Measurements from ENCODE around the gene ZNF618.

The ZNF618 gene

GRCh38 chr9:113953531-113953930 lies 77.4 kb downstream of the ZNF618 start:
- Histone ChIP-seq H3K9ac (ENCODE audit: low read length) (no peak overlapping the region), H3K36me3 (ENCODE audit: control insufficient read depth, low read depth, low read length) (no peaks in the 10 kb centered on the region), H3K4me3 (ENCODE audit: low read length) (no peak overlapping the region), H3K9me3 (ENCODE audit: control insufficient read depth, low read depth, low read length) (no peaks in the 10 kb centered on the region), H3K27ac (ENCODE audit: low read length) (no peak overlapping the region), H3K27me3 (ENCODE audit: control insufficient read depth, insufficient read depth, low read length) (no peaks in the 10 kb centered on the region), H3K4me1 (ENCODE audit: control insufficient read depth, low read depth, low read length) (no peaks in the 10 kb centered on the region)

- no peaks in the 10 kb centered on the region for H3K9me3 ChIP-seq (ENCODE audit: control insufficient read depth, low read depth, low read length)
- H3K36me3 ChIP-seq (ENCODE audit: control insufficient read depth, low read depth, low read length), result no peaks in the 10 kb centered on the region
- no peak overlapping the region for H3K9ac ChIP-seq (ENCODE audit: low read length)
- no peak overlapping the region for H3K4me3 ChIP-seq (ENCODE audit: low read length)
- no peak overlapping the region for H3K27ac ChIP-seq (ENCODE audit: low read length)
- no peaks in the 10 kb centered on the region for H3K4me1 ChIP-seq (ENCODE audit: control insufficient read depth, low read depth, low read length)
- no peaks in the 10 kb centered on the region for H3K27me3 ChIP-seq (ENCODE audit: control insufficient read depth, insufficient read depth, low read length)
These were observed 78.5 kb downstream of the ZNF618 start for GRCh38 chr9:113954591-113954990.

DNA sequence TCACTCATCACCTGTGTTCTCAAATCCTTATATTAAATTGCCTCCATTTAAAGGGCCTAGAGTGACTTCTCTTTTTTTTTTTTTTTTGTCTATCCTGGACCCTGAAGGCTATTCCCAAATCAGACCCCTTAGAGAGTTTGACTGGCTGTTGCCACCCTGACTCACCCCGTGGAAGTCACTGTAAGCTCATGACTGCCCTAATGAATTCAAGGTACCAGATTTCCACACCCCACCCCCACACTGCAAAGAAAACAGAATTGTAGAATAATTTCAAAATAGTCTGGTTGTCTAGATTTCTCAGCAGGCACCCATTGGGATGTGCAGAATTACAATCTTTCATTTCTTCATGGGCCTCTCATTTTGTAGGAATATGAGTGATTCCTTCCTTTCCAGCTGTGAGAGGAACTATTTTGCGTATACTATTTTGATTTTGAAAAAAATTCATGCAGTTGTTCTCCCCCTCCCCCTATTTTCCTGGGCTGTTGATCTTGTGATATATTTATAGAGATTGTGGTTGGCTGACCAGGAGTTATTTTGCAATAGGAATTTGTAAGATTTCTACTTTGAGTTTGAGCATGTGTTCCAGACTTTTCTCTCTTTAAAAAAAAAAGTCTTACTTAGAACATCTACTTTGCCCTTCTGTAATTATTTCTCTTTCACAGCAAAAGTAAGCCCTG lies 79.1 kb downstream of the ZNF618 start:
- Histone ChIP-seq H3K36me3 (ENCODE audit: control insufficient read depth, low read depth, low read length) (no peaks in the 10 kb centered on the region), H3K4me1 (ENCODE audit: control insufficient read depth, low read depth, low read length) (no peaks in the 10 kb centered on the region), H3K27ac (ENCODE audit: low read length) (no peak overlapping the region), H3K9me3 (ENCODE audit: control insufficient read depth, low read depth, low read length) (no peaks in the 10 kb centered on the region), H3K4me3 (ENCODE audit: low read length) (no peak overlapping the region), H3K9ac (ENCODE audit: low read length) (no peak overlapping the region), H3K27me3 (ENCODE audit: control insufficient read depth, insufficient read depth, low read length) (no peaks in the 10 kb centered on the region)

DNA sequence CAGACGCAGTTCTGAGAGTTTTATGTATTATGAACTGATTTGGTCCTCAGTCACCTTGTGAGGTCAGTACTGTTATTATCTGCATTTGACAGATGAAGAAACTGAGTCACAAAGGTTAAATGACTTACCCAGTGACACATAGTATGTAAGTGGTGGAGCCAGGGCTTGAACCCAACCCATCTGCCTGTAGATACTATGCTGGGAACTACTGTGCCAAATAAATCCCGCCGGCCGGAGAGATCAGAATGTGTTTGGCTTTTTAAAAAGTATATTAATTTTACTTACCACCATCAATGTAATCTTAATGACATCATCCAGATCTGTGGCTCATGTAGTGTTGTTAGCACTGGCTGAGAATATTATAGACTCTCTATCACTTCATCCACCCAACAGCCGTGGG lies 80.8 kb downstream of the ZNF618 start:
- Histone ChIP-seq H3K9ac (ENCODE audit: low read length) (no peak overlapping the region), H3K9me3 (ENCODE audit: control insufficient read depth, low read depth, low read length) (no peaks in the 10 kb centered on the region), H3K27me3 (ENCODE audit: control insufficient read depth, insufficient read depth, low read length) (no peaks in the 10 kb centered on the region), H3K36me3 (ENCODE audit: control insufficient read depth, low read depth, low read length) (no peaks in the 10 kb centered on the region), H3K4me3 (ENCODE audit: low read length) (no peak overlapping the region), H3K4me1 (ENCODE audit: control insufficient read depth, low read depth, low read length) (no peaks in the 10 kb centered on the region), H3K27ac (ENCODE audit: low read length) (no peak overlapping the region)

DNA sequence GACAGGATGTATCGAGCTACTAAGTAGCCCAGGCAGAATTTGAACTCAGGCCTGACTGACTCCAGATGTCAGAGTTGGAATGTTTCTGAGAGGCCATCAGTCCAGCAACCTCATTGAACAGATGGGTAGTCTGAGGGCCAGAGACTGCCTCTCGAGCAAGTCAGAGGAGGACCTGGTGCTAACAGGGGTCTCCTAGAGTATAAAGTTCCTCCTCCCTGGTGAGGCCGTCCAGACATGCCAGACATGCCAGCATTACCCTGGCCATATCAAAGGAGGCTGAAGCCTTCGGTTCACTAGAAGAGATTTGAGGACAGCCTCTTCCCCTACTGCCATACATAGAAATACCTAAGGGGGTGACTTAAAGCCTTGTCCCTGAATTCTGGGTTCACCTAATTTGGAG lies 81.2 kb downstream of the ZNF618 start:
- Histone ChIP-seq H3K4me1 (ENCODE audit: control insufficient read depth, low read depth, low read length) (no peaks in the 10 kb centered on the region), H3K4me3 (ENCODE audit: low read length) (no peak overlapping the region), H3K27me3 (ENCODE audit: control insufficient read depth, insufficient read depth, low read length) (no peaks in the 10 kb centered on the region), H3K27ac (ENCODE audit: low read length) (no peak overlapping the region), H3K9me3 (ENCODE audit: control insufficient read depth, low read depth, low read length) (no peaks in the 10 kb centered on the region), H3K9ac (ENCODE audit: low read length) (no peak overlapping the region), H3K36me3 (ENCODE audit: control insufficient read depth, low read depth, low read length) (no peaks in the 10 kb centered on the region)

DNA sequence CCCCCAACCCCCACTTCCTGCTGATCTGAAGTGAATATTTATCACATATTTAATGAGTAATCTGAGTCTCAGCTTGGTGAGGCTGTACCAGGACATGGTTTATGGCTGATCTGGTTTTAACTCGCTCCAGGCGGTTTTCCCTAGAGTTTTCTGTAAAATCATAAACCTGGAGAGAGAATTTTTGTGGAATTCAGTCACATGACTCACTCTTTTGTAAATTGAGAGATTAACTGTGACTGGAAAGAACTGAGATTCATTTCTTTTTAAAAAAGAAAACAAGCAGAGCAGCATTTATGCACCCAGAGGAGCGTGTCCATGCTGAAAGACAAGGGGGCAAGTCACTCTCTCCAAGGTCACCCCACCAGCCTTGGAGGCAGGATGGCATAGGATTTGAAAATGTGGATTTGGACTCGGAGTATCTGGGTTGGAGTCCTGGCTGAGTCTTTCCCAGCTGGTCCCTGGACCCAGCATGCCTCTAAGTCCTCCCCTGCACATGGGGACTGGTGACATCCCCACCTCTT lies 81.8 kb downstream of the ZNF618 start:
- no peaks in the 10 kb centered on the region for H3K9me3 ChIP-seq (ENCODE audit: control insufficient read depth, low read depth, low read length)
- H3K4me1 ChIP-seq (ENCODE audit: control insufficient read depth, low read depth, low read length), result no peaks in the 10 kb centered on the region
- no peak overlapping the region for H3K27ac ChIP-seq (ENCODE audit: low read length)
- no peaks in the 10 kb centered on the region for H3K27me3 ChIP-seq (ENCODE audit: control insufficient read depth, insufficient read depth, low read length)
- no peak overlapping the region for H3K9ac ChIP-seq (ENCODE audit: low read length)
- H3K4me3 ChIP-seq (ENCODE audit: low read length), result no peak overlapping the region
- H3K36me3 ChIP-seq (ENCODE audit: control insufficient read depth, low read depth, low read length), result no peaks in the 10 kb centered on the region

DNA sequence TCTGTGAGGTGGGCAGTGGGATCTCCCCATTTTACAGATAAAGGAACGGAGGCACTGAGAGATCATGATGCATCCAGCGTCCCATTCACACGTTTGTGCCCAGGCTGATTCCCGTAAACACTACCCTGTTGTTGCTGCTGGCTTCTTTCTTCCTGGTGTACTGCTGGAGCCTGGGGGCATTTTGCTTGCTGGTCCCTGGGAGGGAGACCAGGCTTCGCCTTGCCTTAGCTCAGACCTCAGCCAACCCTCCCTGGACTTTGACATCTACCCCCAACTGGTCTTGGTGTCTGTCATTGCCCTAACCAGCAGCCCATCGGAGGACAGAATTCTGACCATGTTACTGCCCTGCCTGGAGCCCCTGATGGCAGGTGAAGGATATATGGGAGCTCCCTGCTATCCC lies 82.4 kb downstream of the ZNF618 start:
- Histone ChIP-seq H3K4me1 (ENCODE audit: control insufficient read depth, low read depth, low read length) (no peaks in the 10 kb centered on the region), H3K27me3 (ENCODE audit: control insufficient read depth, insufficient read depth, low read length) (no peaks in the 10 kb centered on the region), H3K9ac (ENCODE audit: low read length) (no peak overlapping the region), H3K4me3 (ENCODE audit: low read length) (no peak overlapping the region), H3K27ac (ENCODE audit: low read length) (no peak overlapping the region), H3K36me3 (ENCODE audit: control insufficient read depth, low read depth, low read length) (no peaks in the 10 kb centered on the region), H3K9me3 (ENCODE audit: control insufficient read depth, low read depth, low read length) (no peaks in the 10 kb centered on the region)

- peaks cover 12% of the 10 kb centered on the region for H3K4me1 ChIP-seq (ENCODE audit: control insufficient read depth, low read depth, low read length)
- no peaks in the 10 kb centered on the region for H3K27me3 ChIP-seq (ENCODE audit: control insufficient read depth, insufficient read depth, low read length)
- H3K4me3 ChIP-seq (ENCODE audit: low read length), result no peak overlapping the region
- H3K9ac ChIP-seq (ENCODE audit: low read length), result no peak overlapping the region
- no peaks in the 10 kb centered on the region for H3K9me3 ChIP-seq (ENCODE audit: control insufficient read depth, low read depth, low read length)
- H3K36me3 ChIP-seq (ENCODE audit: control insufficient read depth, low read depth, low read length), result no peaks in the 10 kb centered on the region
- H3K27ac ChIP-seq (ENCODE audit: low read length), result no peak overlapping the region
These were observed 84.7 kb downstream of the ZNF618 start for GRCh38 chr9:113960768-113961167.

GRCh38 chr9:113962396-113962795 lies 86.3 kb downstream of the ZNF618 start:
- Histone ChIP-seq H3K27ac (ENCODE audit: low read length) (no peak overlapping the region), H3K27me3 (ENCODE audit: control insufficient read depth, insufficient read depth, low read length) (no peaks in the 10 kb centered on the region), H3K9me3 (ENCODE audit: control insufficient read depth, low read depth, low read length) (no peaks in the 10 kb centered on the region), H3K36me3 (ENCODE audit: control insufficient read depth, low read depth, low read length) (no peaks in the 10 kb centered on the region), H3K9ac (ENCODE audit: low read length) (no peak overlapping the region), H3K4me1 (ENCODE audit: control insufficient read depth, low read depth, low read length) (peaks cover 12% of the 10 kb centered on the region), H3K4me3 (ENCODE audit: low read length) (no peak overlapping the region)

GRCh38 chr9:113963017-113963620 lies 87.0 kb downstream of the ZNF618 start:
- Histone ChIP-seq H3K27ac (ENCODE audit: low read length) (no peak overlapping the region), H3K27me3 (ENCODE audit: control insufficient read depth, insufficient read depth, low read length) (no peaks in the 10 kb centered on the region), H3K9me3 (ENCODE audit: control insufficient read depth, low read depth, low read length) (no peaks in the 10 kb centered on the region), H3K36me3 (ENCODE audit: control insufficient read depth, low read depth, low read length) (no peaks in the 10 kb centered on the region), H3K4me3 (ENCODE audit: low read length) (no peak overlapping the region), H3K4me1 (ENCODE audit: control insufficient read depth, low read depth, low read length) (peaks cover 18% of the 10 kb centered on the region), H3K9ac (ENCODE audit: low read length) (no peak overlapping the region)

DNA sequence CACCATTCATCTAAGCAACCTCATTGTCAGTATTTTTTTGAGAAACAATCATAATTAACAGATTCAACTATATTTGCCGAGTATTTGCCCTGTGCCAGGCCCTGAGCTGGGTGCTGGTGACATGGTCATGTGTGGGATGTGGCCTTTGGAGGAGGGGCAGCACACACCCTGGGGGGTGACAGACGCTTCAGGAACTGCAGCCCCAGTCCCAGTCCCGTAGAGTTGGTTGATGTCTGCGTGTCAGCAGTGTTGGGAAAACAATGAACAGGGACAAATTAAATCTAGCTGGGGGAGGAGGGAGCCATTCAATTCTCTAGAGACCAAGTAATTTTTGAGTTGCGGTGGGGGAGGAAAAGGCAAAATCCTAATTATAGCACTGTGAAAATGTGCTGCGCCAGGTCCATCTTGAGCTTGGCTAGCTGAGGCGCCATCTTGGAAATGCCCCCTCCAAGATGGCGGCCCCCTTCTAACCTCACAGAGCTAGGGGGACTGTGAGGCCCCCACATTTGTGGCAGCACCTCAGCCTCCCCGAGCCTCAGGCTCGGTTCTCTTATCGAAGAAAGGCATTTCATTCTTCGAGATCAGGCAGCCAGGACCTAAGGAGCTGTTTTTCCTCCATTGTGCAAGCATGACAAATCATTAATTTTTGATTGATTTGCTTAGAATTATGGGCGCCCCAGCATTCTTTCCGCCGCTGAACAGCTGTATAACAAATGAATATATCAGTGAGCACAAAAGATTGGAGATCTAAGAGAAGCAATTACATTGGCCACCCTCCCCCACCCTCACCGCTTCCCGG lies 87.8 kb downstream of the ZNF618 start:
- Histone ChIP-seq H3K27ac (ENCODE audit: low read length) (no peak overlapping the region), H3K9me3 (ENCODE audit: control insufficient read depth, low read depth, low read length) (no peaks in the 10 kb centered on the region), H3K4me3 (ENCODE audit: low read length) (no peak overlapping the region), H3K36me3 (ENCODE audit: control insufficient read depth, low read depth, low read length) (no peaks in the 10 kb centered on the region), H3K27me3 (ENCODE audit: control insufficient read depth, insufficient read depth, low read length) (no peaks in the 10 kb centered on the region), H3K9ac (ENCODE audit: low read length) (no peak overlapping the region), H3K4me1 (ENCODE audit: control insufficient read depth, low read depth, low read length) (peaks cover 18% of the 10 kb centered on the region)

All from iPS-18a (cell line).